Right lobe of liver (tissue), 6 donors: Measurements from ENCODE around the gene CEP126. TPM values are rescaled to one million over a fixed set of nuclear protein-coding genes. Genes with fewer than 3 reads are reported as not detected.
A peak's percentile ranks its signal among the peaks of the same experiment; 100 is the strongest.

Source experiments
- ATAC-seq, 4 donors: fragments of 200-7000 bp; cut with Tn5 transposase; one replicate each; pipeline ENCODE4 v1.9.1; 2020; ENCODE audit warnings: mild to moderate bottlenecking in 4 of 4, moderate library complexity in 4 of 4
- DNase-seq, 3 donors: peaks; one replicate each; pipeline ENCODE4 v3.0.0-alpha.2; 2020
- H3K27ac ChIP-seq, 3 donors: fragments of 200-600 bp; one replicate each; pipeline ENCODE4 v1.8.0; 2022
- H3K27me3 ChIP-seq, 2 donors: fragments of 200-600 bp; one replicate each; pipeline ENCODE4 v1.8.0; 2022
- H3K36me3 ChIP-seq, 4 donors: fragments of 200-600 bp; sonication (generic) in 1 of 4; one replicate each; pipeline versions ENCODE4 v1.5.1 to v1.8.0; 2017 to 2022; ENCODE audit warnings: control low read depth in 1 of 4
- H3K4me1 ChIP-seq, 4 donors: fragments of 200-600 bp; sonication (generic) in 1 of 4; one replicate each; pipeline versions ENCODE4 v1.5.1 to v1.8.0; 2017 to 2022; ENCODE audit warnings: control low read depth in 1 of 4
- H3K4me3 ChIP-seq, 3 donors: fragments of 200-600 bp; one replicate each; pipeline ENCODE4 v1.8.0; 2022
- H3K9me3 ChIP-seq, 4 donors: fragments of 200-600 bp; sonication (generic) in 1 of 4; one replicate each; pipeline versions ENCODE4 v1.5.1 to v1.8.0; 2017 to 2022; ENCODE audit warnings: control low read depth in 1 of 4
- CTCF ChIP-seq, 4 donors: fragments of 200-600 bp in 3 of 4; fragments of 450-650 bp in 1 of 4; IDR thresholded peaks; one replicate each; pipeline versions ENCODE4 v1.5.1 to v1.8.0; 2016 to 2022; ENCODE audit warnings: antibody characterized with exemption in 4 of 4, mild to moderate bottlenecking in 2 of 4
- POLR2A ChIP-seq: fragments of 450-650 bp; IDR thresholded peaks from one replicate; pipeline ENCODE4 v1.6.1; 2017; ENCODE audit warnings: antibody characterized with exemption, mild to moderate bottlenecking
- WGBS: methylation state at CpG from one replicate; pipeline ENCODE4 v1.1.6; 2018; ENCODE audit warnings: low coverage, low lambda C conversion rate; ENCODE audit not compliant: insufficient coverage; ENCODE audit errors: missing lambda C conversion rate; 5-methylcytosine and 5-hydroxymethylcytosine counted together
- intact Hi-C, 2 donors: fragments of 100-400 bp; cut with DNase I; formaldehyde crosslinking; loops; one replicate each; pipeline versions ENCODE4 v1.11.2 to v1.14.1; 2022
- total RNA-seq, 6 experiments: library from RNA; depleted of rRNA in 2 of 6; stranded (reverse); fragments of >200 nt in 2 of 6; fragmentation: NEBNext Ultra II Directional in 3 of 6; extraction: Animal tissue kit (Norgen Biotek cat#: 25700) in 3 of 6; gene quantifications; one replicate each; pipeline versions ENCODE4 v1.1.0 to v1.2.4, GENCODE V29; 2016 to 2023
- donor health status: DM: no; HTN: yes; CAD: no.
- donor health status: DM: no; HTN: no; CAD: no.
- donor health status: DM: no; HTN: no; CAD: no.
- donor health status: DM: no; HTN: yes; CAD: no.
- donor health status: DM: no; HTN: yes; CAD: no.

CEP126 gene
- total RNA-seq, 6 experiments from 2014 or later, result 0.04 to 0.49 (median 0.12) TPM

GRCh38 chr11:101870510-101870909, 44.3 kb upstream of the CEP126 start:
- ATAC-seq (no peak), DNase-seq (no peak)
- Histone ChIP-seq H3K27ac (no peak overlapping the region), H3K4me1 (peaks cover 0 to 18% (median 10%) of the 10 kb centered on the region in 4 donors), H3K27me3 (no peaks in the 10 kb centered on the region), H3K4me3 (no peak overlapping the region), H3K36me3 (no peaks in the 10 kb centered on the region), H3K9me3 (no peaks in the 10 kb centered on the region)
- TF ChIP-seq POLR2A (no peak), CTCF (IDR thresholded peaks at IDR 0.05) (no peak)
- 79% methylated on average over 6 of the region's 6 CpGs for WGBS
- intact Hi-C loops, result no loop called here

- Histone ChIP-seq H3K9me3 (no peaks in the 10 kb centered on the region), H3K4me3 (no peak overlapping the region), H3K27me3 (no peaks in the 10 kb centered on the region), H3K4me1 (peaks cover 0 to 7% (median 3%) of the 10 kb centered on the region in 4 donors), H3K36me3 (no peaks in the 10 kb centered on the region), H3K27ac (no peak overlapping the region)
- 80% methylated on average over 6 of the region's 6 CpGs for WGBS
- intact Hi-C loops, result no loop called here
- DNase-seq, result no peak
- ATAC-seq, result no peak
- no peak for TF ChIP-seq CTCF (IDR thresholded peaks at IDR 0.05)
- no peak for TF ChIP-seq POLR2A
Observed at GRCh38 chr11:101872171-101872882, 42.5 kb upstream of the CEP126 start.

- TF ChIP-seq POLR2A (no peak), CTCF (IDR thresholded peaks at IDR 0.05) (peak; percentile 46 to 60 (median 54))
- 17% methylated on average over 4 of the region's 4 CpGs for WGBS
- H3K36me3 ChIP-seq, result no peaks in the 10 kb centered on the region
- DNase-seq (no peak), ATAC-seq (peak; percentile 71 to 88 (median 84))
- H3K27me3 ChIP-seq, result no peaks in the 10 kb centered on the region
- no peak overlapping the region for H3K27ac ChIP-seq
- intact Hi-C loops, result no loop called here
- peaks cover 0 to 4% (median 0%) of the 10 kb centered on the region in 4 donors for H3K4me1 ChIP-seq
- H3K9me3 ChIP-seq, result no peaks in the 10 kb centered on the region
- H3K4me3 ChIP-seq, result peak overlapping the region in 1 of 3 donors; percentile 22
Observed at GRCh38 chr11:101880222-101880621, 34.6 kb upstream of the CEP126 start.

GRCh38 chr11:101881586-101881985, 33.2 kb upstream of the CEP126 start:
- Histone ChIP-seq H3K27me3 (no peaks in the 10 kb centered on the region), H3K9me3 (no peaks in the 10 kb centered on the region), H3K27ac (no peak overlapping the region), H3K4me1 (peaks cover 0 to 4% (median 0%) of the 10 kb centered on the region in 4 donors), H3K4me3 (no peak overlapping the region), H3K36me3 (no peaks in the 10 kb centered on the region)
- DNase-seq, result no peak
- no peak for TF ChIP-seq POLR2A
- TF ChIP-seq CTCF (IDR thresholded peaks at IDR 0.05), result no peak
- intact Hi-C loops, result no loop called here
- WGBS, result 60% methylated on average over 1 of the region's 2 CpGs
- no peak for ATAC-seq
